SHP77 treated with DMSO at 0.1 percent for 48 hours (cell line): ENCODE measurements around the gene APOA4.
"Not testable (repeated sequence)": the region's sequence is repeated elsewhere in the genome, so short reads cannot be mapped to it uniquely, and the experiment has no call there.

Experiments used
- DNase-seq: peaks from one replicate; lab custom pipeline; 2025; lab: John Stamatoyannopoulos, UW

APOA4 gene

GRCh38 chr11:116849060-116849459 is 26.0 kb upstream of the APOA4 start:
- no peak for DNase-seq

GRCh38 chr11:116847612-116848011 is 24.5 kb upstream of the APOA4 start:
- DNase-seq: no peak

- no peak for DNase-seq
Measured at GRCh38 chr11:116844722-116845121, 21.6 kb upstream of the APOA4 start.

GRCh38 chr11:116843661-116844060 is 20.6 kb upstream of the APOA4 start:
- no peak for DNase-seq

GRCh38 chr11:116842909-116843308 is 19.8 kb upstream of the APOA4 start:
- DNase-seq: no peak

- DNase-seq: no peak
Measured at GRCh38 chr11:116842117-116842516, 19.0 kb upstream of the APOA4 start.

GRCh38 chr11:116840746-116841296 is 17.7 kb upstream of the APOA4 start:
- DNase-seq: no peak

GRCh38 chr11:116840224-116840745 is 17.2 kb upstream of the APOA4 start:
- no peak for DNase-seq

GRCh38 chr11:116838321-116839084 is 15.4 kb upstream of the APOA4 start:
- no peak for DNase-seq

- DNase-seq: no peak
Measured at GRCh38 chr11:116837231-116838091, 14.4 kb upstream of the APOA4 start, which contains the start of gene APOA1. Gene APOA1 (minus strand): TSS chr11:116837622. CDS start chr11:116837387, 235 bp downstream.

GRCh38 chr11:116836632-116836991 is 13.5 kb upstream of the APOA4 start:
- DNase-seq: no peak

- peak; percentile 55 for DNase-seq
Measured at GRCh38 chr11:116835791-116836631, 12.9 kb upstream of the APOA4 start.

GRCh38 chr11:116835042-116835772 is 12.1 kb upstream of the APOA4 start:
- DNase-seq: no peak

GRCh38 chr11:116834535-116835041 is 11.5 kb upstream of the APOA4 start:
- not testable (repeated sequence) for DNase-seq

- no peak for DNase-seq
Measured at GRCh38 chr11:116833816-116834534, 10.9 kb upstream of the APOA4 start.

- no peak for DNase-seq
Measured at GRCh38 chr11:116833491-116833815, 10.3 kb upstream of the APOA4 start.

- no peak for DNase-seq
Measured at GRCh38 chr11:116832350-116833290, 9.5 kb upstream of the APOA4 start.

- DNase-seq: no peak
Measured at GRCh38 chr11:116831790-116832349, 8.8 kb upstream of the APOA4 start.
